Hepatocyte (in vitro differentiated cells): ENCODE data around the gene VAC14. TPM values are rescaled to one million over a fixed set of nuclear protein-coding genes. Genes with fewer than 3 reads are reported as not detected.

ENCODE experiments used
- DNase-seq: peaks from one replicate; pipeline ENCODE4 v3.0.0-alpha.2; 2016; ENCODE audit warnings: low spot score
- H2AFZ ChIP-seq: fragments of 200-600 bp; sonication (generic); 2 replicates; pipeline ENCODE4 v1.6.0; 2016; ENCODE audit warnings: antibody characterized with exemption, mild to moderate bottlenecking
- H3K27ac ChIP-seq: fragments of 200-600 bp; sonication (generic); 2 replicates; pipeline ENCODE4 v1.5.1; 2016; ENCODE audit warnings: mild to moderate bottlenecking
- H3K27me3 ChIP-seq: fragments of 200-600 bp; sonication (generic); 2 replicates; pipeline ENCODE4 v1.6.1; 2016
- H3K36me3 ChIP-seq: fragments of 200-600 bp; sonication (generic); replicated peaks from 2 replicates; pipeline ENCODE4 v1.5.1; 2016; ENCODE audit warnings: low read depth; ENCODE audit not compliant: insufficient read depth
- H3K4me1 ChIP-seq: fragments of 200-600 bp; sonication (generic); 2 replicates; pipeline ENCODE4 v1.5.1; 2016; ENCODE audit warnings: mild to moderate bottlenecking, moderate library complexity; ENCODE audit not compliant: insufficient read depth
- H3K4me2 ChIP-seq: fragments of 200-600 bp; sonication (generic); 2 replicates; pipeline ENCODE4 v1.6.0; 2016
- H3K4me3 ChIP-seq: fragments of 200-600 bp; sonication (generic); 2 replicates; pipeline ENCODE4 v1.5.1; 2016; ENCODE audit warnings: mild to moderate bottlenecking
- H3K79me2 ChIP-seq: fragments of 200-600 bp; sonication (generic); 2 replicates; pipeline ENCODE4 v1.6.0; 2017; ENCODE audit warnings: mild to moderate bottlenecking
- H3K9me2 ChIP-seq: fragments of 200-600 bp; sonication (generic); replicated peaks from 2 replicates; pipeline ENCODE4 v1.6.0; 2017; ENCODE audit warnings: mild to moderate bottlenecking; ENCODE audit not compliant: insufficient read depth
- H3K9me3 ChIP-seq: fragments of 200-600 bp; sonication (generic); 2 replicates; pipeline ENCODE4 v1.5.1; 2016; ENCODE audit warnings: low read depth, mild to moderate bottlenecking
- H4K20me1 ChIP-seq: fragments of 200-600 bp; sonication (generic); 2 replicates; pipeline ENCODE4 v1.6.0; 2016; ENCODE audit warnings: mild to moderate bottlenecking; ENCODE audit not compliant: insufficient read depth, poor library complexity, severe bottlenecking
- CTCF ChIP-seq: fragments of 200-600 bp; sonication (generic); IDR thresholded peaks from 2 replicates; pipeline ENCODE4 v1.5.1; 2016; ENCODE audit warnings: antibody characterized with exemption, mild to moderate bottlenecking; ENCODE audit not compliant: poor library complexity
- EZH2 ChIP-seq: fragments of 200-600 bp; sonication (generic); IDR thresholded peaks from 2 replicates; pipeline ENCODE4 v1.6.1; 2016; ENCODE audit warnings: antibody characterized with exemption, mild to moderate bottlenecking, borderline replicate concordance
- EZH2phosphoT487 ChIP-seq: fragments of 200-600 bp; sonication (generic); IDR thresholded peaks from one replicate; pipeline ENCODE4 v1.6.1; 2018; ENCODE audit warnings: antibody characterized with exemption, mild to moderate bottlenecking, low read depth, moderate library complexity; ENCODE audit not compliant: unreplicated experiment, severe bottlenecking
- WGBS: methylation state at CpG from one replicate; pipeline ENCODE4 v1.1.6; 2016; ENCODE audit warnings: low lambda C conversion rate; ENCODE audit errors: missing lambda C conversion rate; 5-methylcytosine and 5-hydroxymethylcytosine counted together
- polyA plus RNA-seq: library from polyadenylated mRNA; unstranded; fragments of >200 nt; fragmentation: Nextera tagmentation; extraction: Ambion mirVana; gene quantifications from 2 replicates; pipeline ENCODE4 v1.2.1, GENCODE V29; 2016
- total RNA-seq: library from RNA; depleted of rRNA; stranded (reverse); fragments of >200 nt; gene quantifications from 2 replicates; pipeline ENCODE4 v1.2.3, GENCODE V29; 2014

Gene VAC14
- total and polyA plus RNA-seq, 2 experiments from 2014 or later, result 35.8 to 49.4 TPM

- DNase-seq, result no peak
- no peaks in the 10 kb centered on the region for H3K9me3 ChIP-seq
- H3K79me2 ChIP-seq, result peaks cover 9% of the 10 kb centered on the region
- H3K27me3 ChIP-seq, result peaks cover 17% of the 10 kb centered on the region
- H3K4me2 ChIP-seq, result no peak overlapping the region
- no peaks in the 10 kb centered on the region for H4K20me1 ChIP-seq
- no peak overlapping the region for H3K27ac ChIP-seq
- peaks cover 6% of the 10 kb centered on the region for H3K4me1 ChIP-seq
- no peaks in the 10 kb centered on the region for H3K36me3 ChIP-seq
- H3K9me2 ChIP-seq, result no peaks in the 10 kb centered on the region
- TF ChIP-seq EZH2 (no peak), CTCF (no peak), EZH2phosphoT487 (no peak)
- 48% methylated on average over 2 of the region's 2 CpGs for WGBS
- H3K4me3 ChIP-seq, result no peak overlapping the region
- no peak overlapping the region for H2AFZ ChIP-seq
Observed at GRCh38 chr16:70804734-70805169, 3.8 kb upstream of the VAC14 start.

GRCh38 chr16:70804153-70804733, 3.3 kb upstream of the VAC14 start:
- peaks cover 2% of the 10 kb centered on the region for H4K20me1 ChIP-seq
- peaks cover 17% of the 10 kb centered on the region for H3K27me3 ChIP-seq
- H2AFZ ChIP-seq, result no peak overlapping the region
- H3K27ac ChIP-seq, result no peak overlapping the region
- DNase-seq, result no peak
- no peak overlapping the region for H3K4me3 ChIP-seq
- 64% methylated on average over 8 of the region's 8 CpGs for WGBS
- H3K9me2 ChIP-seq, result no peaks in the 10 kb centered on the region
- peaks cover 14% of the 10 kb centered on the region for H3K79me2 ChIP-seq
- no peak overlapping the region for H3K4me2 ChIP-seq
- H3K9me3 ChIP-seq, result no peaks in the 10 kb centered on the region
- no peaks in the 10 kb centered on the region for H3K36me3 ChIP-seq
- TF ChIP-seq EZH2phosphoT487, result no peak
- no peak for TF ChIP-seq EZH2
- TF ChIP-seq CTCF, result no peak
- peaks cover 10% of the 10 kb centered on the region for H3K4me1 ChIP-seq

DNA sequence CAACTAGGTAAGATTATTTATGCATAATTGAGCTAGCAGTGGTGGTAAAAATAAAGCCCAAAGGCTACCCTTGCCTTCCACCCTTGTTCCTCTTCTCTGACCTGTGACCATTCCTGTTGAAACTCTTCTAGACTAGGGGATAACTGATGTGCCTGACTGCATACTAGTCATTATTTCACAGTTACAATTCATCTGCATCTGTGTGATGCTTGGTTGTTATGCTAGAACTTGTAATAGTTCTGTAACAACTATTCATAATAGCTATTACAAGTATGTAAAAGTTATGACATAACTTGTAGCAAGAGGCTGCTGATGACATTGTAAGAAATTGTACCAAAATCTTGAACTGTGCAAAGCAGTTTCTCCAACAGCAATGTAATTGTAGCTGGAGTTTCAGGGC, 2.4 kb upstream of the VAC14 start:
- no peak overlapping the region for H3K27ac ChIP-seq

More for the DNA sequence above, 2.4 kb upstream of the VAC14 start:
- Histone ChIP-seq H3K36me3 (no peaks in the 10 kb centered on the region), H3K4me1 (peaks cover 10% of the 10 kb centered on the region), H4K20me1 (peaks cover 2% of the 10 kb centered on the region), H3K27me3 (peaks cover 17% of the 10 kb centered on the region), H3K9me3 (no peaks in the 10 kb centered on the region), H3K4me3 (no peak overlapping the region), H2AFZ (no peak overlapping the region), H3K79me2 (peaks cover 23% of the 10 kb centered on the region), H3K9me2 (no peaks in the 10 kb centered on the region), H3K4me2 (no peak overlapping the region)
- DNase-seq, result no peak
- TF ChIP-seq CTCF, result no peak
- TF ChIP-seq EZH2phosphoT487, result no peak
